ENCODE measurements around the gene CFAP74. TPM values are rescaled to one million over a fixed set of nuclear protein-coding genes. Genes with fewer than 3 reads are reported as not detected.

The CFAP74 gene
- total and polyA plus RNA-seq, 2 donors (not counting 3 experiments of a cell fraction or from before 2014, with no cell fraction given) = not detected

GRCh38 chr1:1928231-1929101 lies 75.1 kb downstream of the CFAP74 start:
- H3K4me3 ChIP-seq (replicated peaks in 1 of 3; ENCODE audit: insufficient read depth in 1 of 3, low read depth in 1 of 3, low read length in 3 of 3) = no peak overlapping the region
- ChIA-PET CTCF (interaction anchor here (1.5 kb wide), 1 partner anchor 246 kb away, joined by 3 read pairs; no protein-coding TSS in a partner anchor), POLR2A (no interaction called here)
- no peaks in the 10 kb centered on the region for H4K20me1 ChIP-seq (replicated peaks; ENCODE audit: control insufficient read depth, extremely low read depth, insufficient read depth, low read length)
- H3K9ac ChIP-seq (replicated peaks; ENCODE audit: extremely low read depth, insufficient read depth, low read length) = no peak overlapping the region
- no peak for DNase-seq (ENCODE audit: low read depth, low spot score)
- no peaks in the 10 kb centered on the region for H3K79me2 ChIP-seq (ENCODE audit: control insufficient read depth, insufficient read depth, low read length)
- H3K36me3 ChIP-seq (ENCODE audit: control insufficient read depth in 2 of 2, extremely low read depth in 1 of 2, insufficient read depth in 2 of 2, low read length in 2 of 2) = no peaks in the 10 kb centered on the region
- H3K27ac ChIP-seq (ENCODE audit: insufficient read depth, low read depth, low read length) = no peak overlapping the region
- dilution Hi-C loops (cut with MboI; ENCODE audit: extremely low pct_ligation_motif_present, low sequenced_read_pairs) (no loop called here), intact Hi-C loops (cut with micrococcal nuclease) (no loop called here)
- H3K9me1 ChIP-seq (replicated peaks; ENCODE audit: control insufficient read depth, extremely low read depth, insufficient read depth, low read length) = no peaks in the 10 kb centered on the region
- no peak for FAIRE-seq
- no peaks in the 10 kb centered on the region for H3K4me1 ChIP-seq (ENCODE audit: control insufficient read depth, extremely low read depth, insufficient read depth, low read length)
- no peak overlapping the region for H3K4me2 ChIP-seq (ENCODE audit: insufficient read depth, low read length)
- H2AFZ ChIP-seq (ENCODE audit: low read depth, low read length) = no peak overlapping the region
- no TSS peak for BruUV-seq (replicated peaks)
- no peaks in the 10 kb centered on the region for H3K27me3 ChIP-seq (ENCODE audit: control insufficient read depth in 2 of 2, insufficient read depth in 2 of 2, low read length in 2 of 2)
- no peaks in the 10 kb centered on the region for H3K9me3 ChIP-seq (replicated peaks; ENCODE audit: control insufficient read depth, insufficient read depth, low read length)
- TF ChIP-seq POLR2A (IDR thresholded peaks at IDR 0.05; ENCODE audit: low read depth, low read length) (no peak), MAX (IDR thresholded peaks at IDR 0.05; ENCODE audit: insufficient read depth, insufficient read length) (no peak), POLR2AphosphoS5 (IDR thresholded peaks at IDR 0.05; ENCODE audit: insufficient read depth, low read depth, low read length) (no peak), JUN (IDR thresholded peaks at IDR 0.05; ENCODE audit: borderline replicate concordance, insufficient read depth, insufficient read length, low read depth) (no peak), EZH2 (IDR thresholded peaks at IDR 0.05; ENCODE audit: borderline replicate concordance, low read depth, low read length, severe bottlenecking) (no peak), MYC (IDR thresholded peaks at IDR 0.05; ENCODE audit: low read depth, low read length) (no peak), GATA2 (IDR thresholded peaks at IDR 0.05; ENCODE audit: insufficient read depth, insufficient read length, low read depth, low read length) (no peak), CTCF (IDR thresholded peaks at IDR 0.05; ENCODE audit: extremely low read depth in 1 of 2, insufficient read depth in 1 of 2, low read depth in 1 of 2, low read length in 2 of 2) (no peak), FOS (IDR thresholded peaks at IDR 0.05; ENCODE audit: borderline replicate concordance, insufficient read depth, low read length) (no peak)

All from endothelial cell of umbilical vein (primary cell).